ENCODE data around the gene TUBB3. TPM values are rescaled to one million over a fixed set of nuclear protein-coding genes. Genes with fewer than 3 reads are reported as not detected.

TUBB3 gene
- total RNA-seq, 1 experiment from 2014 or later: 173 TPM

- intact Hi-C loops (cut with micrococcal nuclease): no loop called here
- POLR2A ChIA-PET: interaction anchor here (1.3 kb wide), 1 partner anchor 22 kb away, joined by 5 read pairs; no protein-coding TSS in a partner anchor
Measured at GRCh38 chr16:89944773-89945172, 21.6 kb downstream of the TUBB3 start.

More at GRCh38 chr16:89944773-89945172, 21.6 kb downstream of the TUBB3 start:
- ATAC-seq (no peak), DNase-seq (ENCODE audit: low read depth, low spot score) (no peak)
- no TSS peak for BruUV-seq (replicated peaks)
- TF ChIP-seq CEBPB (IDR thresholded peaks at IDR 0.05; ENCODE audit: low read depth): no peak
- no peak for TF ChIP-seq FOSL1 (IDR thresholded peaks at IDR 0.05; ENCODE audit: low read depth)
- no peak for TF ChIP-seq EZH2phosphoT487 (IDR thresholded peaks at IDR 0.05; ENCODE audit: borderline replicate concordance)
- TF ChIP-seq POLR2A (IDR thresholded peaks at IDR 0.05; ENCODE audit: borderline replicate concordance, extremely low read depth, insufficient read depth, insufficient read length): no peak
- TF ChIP-seq CTCF (IDR thresholded peaks at IDR 0.05 in 2 of 3, conservative IDR thresholded peaks at IDR 0.05 in 1 of 3; ENCODE audit: borderline replicate concordance in 1 of 3, insufficient read depth in 1 of 3, low read depth in 2 of 3, low read length in 2 of 3): no peak
- TF ChIP-seq SIN3A (IDR thresholded peaks at IDR 0.05; ENCODE audit: low read depth): no peak
- TF ChIP-seq EZH2 (IDR thresholded peaks at IDR 0.05): no peak
- TF ChIP-seq ZNF274 (IDR thresholded peaks at IDR 0.05; ENCODE audit: low read depth, low read length): no peak
- no peak for TF ChIP-seq SP1 (IDR thresholded peaks at IDR 0.05; ENCODE audit: low read depth)
- no peak for TF ChIP-seq TCF7L2 (IDR thresholded peaks at IDR 0.05; ENCODE audit: borderline replicate concordance, extremely low read depth, insufficient read depth, insufficient read length)
- no peak for TF ChIP-seq ZBTB33 (IDR thresholded peaks at IDR 0.05; ENCODE audit: extremely low read depth, insufficient replicate concordance, low read length)
- TF ChIP-seq REST (IDR thresholded peaks at IDR 0.05; ENCODE audit: low read depth): no peak
- no peak for TF ChIP-seq ATF3 (IDR thresholded peaks at IDR 0.05)
- H3K9ac ChIP-seq (ENCODE audit: low read length): no peak overlapping the region
- H3K27ac ChIP-seq (ENCODE audit: low read depth, low read length): no peak overlapping the region
- H3K79me2 ChIP-seq (ENCODE audit: insufficient read depth, low read length): peaks cover 8% of the 10 kb centered on the region
- CTCF ChIA-PET: no interaction called here
- no peak overlapping the region for H3K4me2 ChIP-seq (ENCODE audit: low read length)
- no peaks in the 10 kb centered on the region for H4K20me1 ChIP-seq (ENCODE audit: insufficient read depth)
- H3K27me3 ChIP-seq (ENCODE audit: insufficient read depth, low read length): no peaks in the 10 kb centered on the region
- RAD21 ChIA-PET (ENCODE audit: low non-redundant PET in 1 of 2, low total read pairs in 2 of 2, uncharacterized antibody in 2 of 2, unreplicated experiment in 2 of 2): no interaction called here
- no peak overlapping the region for H2AFZ ChIP-seq (ENCODE audit: low read depth, low read length, poor library complexity, severe bottlenecking)
- H3K9me3 ChIP-seq (ENCODE audit: control insufficient read depth in 1 of 2, insufficient read depth in 1 of 2, low read depth in 1 of 2, low read length in 2 of 2): no peaks in the 10 kb centered on the region
- no peaks in the 10 kb centered on the region; the same call in 1 of the 2 replicates for H3K9me2 ChIP-seq (ENCODE audit: insufficient read depth)
- peaks cover 21 to 28% of the 10 kb centered on the region in 2 experiments for H3K4me1 ChIP-seq (ENCODE audit: control insufficient read depth in 1 of 2, insufficient read depth in 2 of 2, low read length in 2 of 2)
- H3K36me3 ChIP-seq (ENCODE audit: control insufficient read depth in 1 of 2, insufficient read depth in 2 of 2, low read length in 2 of 2): no peaks in the 10 kb centered on the region
- no peak overlapping the region for H3K4me3 ChIP-seq (replicated peaks in 1 of 2; ENCODE audit: low read depth in 1 of 2, low read length in 2 of 2)

All from HCT116 (cell line).